Testis (tissue), 5 donors: ENCODE data around the gene ASIC5. TPM values are rescaled to one million over a fixed set of nuclear protein-coding genes. Genes with fewer than 3 reads are reported as not detected.

ENCODE experiments used
- DNase-seq: peaks from one replicate; pipeline ENCODE4 v3.0.0-alpha.2; 2019
- H3K27ac ChIP-seq, 2 donors: fragments of 200-600 bp; sonication (generic); one replicate each; pipeline ENCODE4 v1.5.1; 2019
- H3K27me3 ChIP-seq: fragments of 200-600 bp; sonication (generic); one replicate; pipeline ENCODE4 v1.5.1; 2019
- H3K36me3 ChIP-seq: fragments of 200-600 bp; sonication (generic); one replicate; pipeline ENCODE4 v1.5.1; 2017; ENCODE audit warnings: low read depth; ENCODE audit errors: missing control alignments
- H3K4me1 ChIP-seq: fragments of 200-600 bp; sonication (generic); one replicate; pipeline ENCODE4 v1.5.1; 2019
- H3K4me3 ChIP-seq, 2 donors: fragments of 200-600 bp; sonication (generic); one replicate each; pipeline ENCODE4 v1.5.1; 2017 to 2019
- H3K9me3 ChIP-seq: fragments of 200-600 bp; sonication (generic); one replicate; pipeline ENCODE4 v1.5.1; 2017
- CTCF ChIP-seq, 3 experiments: fragments of 450-650 bp in 2 of 3; fragments of 200-600 bp in 1 of 3; sonication (generic) in 1 of 3; IDR thresholded peaks; one replicate each; pipeline ENCODE4 v1.5.1; 2016 to 2019; ENCODE audit warnings: antibody characterized with exemption in 3 of 3, mild to moderate bottlenecking in 2 of 3, moderate library complexity in 1 of 3
- POLR2A ChIP-seq: fragments of 450-650 bp; IDR thresholded peaks from one replicate; pipeline ENCODE4 v1.6.1; 2017; ENCODE audit warnings: antibody characterized with exemption, mild to moderate bottlenecking, moderate library complexity
- WGBS, 2 donors: methylation state at CpG; one replicate each; pipeline ENCODE4 v1.1.5; 2018; 5-methylcytosine and 5-hydroxymethylcytosine counted together
- intact Hi-C: fragments of 100-400 bp; cut with DNase I; formaldehyde crosslinking; loops from one replicate; pipeline ENCODE4 v1.15.1; 2023; ENCODE audit warnings: low total_unique reads
- long read RNA-seq, 2 donors: transcript quantifications; one replicate each; lab custom pipeline, GENCODE V29; 2026
- polyA plus RNA-seq: library from polyadenylated mRNA; stranded (reverse); fragments of 350-450 nt; fragmentation: Illumina TruSeq; extraction: RNeasy Lipid Tissue Mini Kit (QIAGEN cat#74804); gene quantifications from one replicate; pipeline ENCODE4 v1.2.3, GENCODE V29; 2014; ENCODE audit warnings: low read depth, low replicate concordance; ENCODE audit not compliant: insufficient read depth
- total RNA-seq, 2 donors: library from RNA; depleted of rRNA; stranded (reverse); fragments of >200 nt; gene quantifications; one replicate each; pipeline ENCODE4 v1.2.3, GENCODE V29; 2016

The ASIC5 gene, protein sequence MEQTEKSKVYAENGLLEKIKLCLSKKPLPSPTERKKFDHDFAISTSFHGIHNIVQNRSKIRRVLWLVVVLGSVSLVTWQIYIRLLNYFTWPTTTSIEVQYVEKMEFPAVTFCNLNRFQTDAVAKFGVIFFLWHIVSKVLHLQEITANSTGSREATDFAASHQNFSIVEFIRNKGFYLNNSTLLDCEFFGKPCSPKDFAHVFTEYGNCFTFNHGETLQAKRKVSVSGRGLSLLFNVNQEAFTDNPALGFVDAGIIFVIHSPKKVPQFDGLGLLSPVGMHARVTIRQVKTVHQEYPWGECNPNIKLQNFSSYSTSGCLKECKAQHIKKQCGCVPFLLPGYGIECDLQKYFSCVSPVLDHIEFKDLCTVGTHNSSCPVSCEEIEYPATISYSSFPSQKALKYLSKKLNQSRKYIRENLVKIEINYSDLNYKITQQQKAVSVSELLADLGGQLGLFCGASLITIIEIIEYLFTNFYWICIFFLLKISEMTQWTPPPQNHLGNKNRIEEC
- total RNA-seq (not detected), polyA plus RNA-seq (not detected)
- long read RNA-seq, donor 1, result 0 reads
- long read RNA-seq, donor 2, result 0 reads

GRCh38 chr4:155866177-155866576 lies at the start of gene ASIC5:
Gene ASIC5 (minus strand): TSS chr4:155866277. CDS start chr4:155866226, 51 bp downstream.
- H3K9me3 ChIP-seq, result no peaks in the 10 kb centered on the region
- no peak for TF ChIP-seq POLR2A
- DNase-seq, result no peak
- no peaks in the 10 kb centered on the region for H3K4me1 ChIP-seq
- H3K27me3 ChIP-seq, result no peaks in the 10 kb centered on the region
- H3K36me3 ChIP-seq, result no peaks in the 10 kb centered on the region
- no peak within 1 kb of the TSS for H3K4me3 ChIP-seq
- intact Hi-C loops, result no loop called here
- WGBS, 2 donors, result 0% methylated on average over 1 of the region's 1 CpG
- no peak within 1 kb of the TSS for H3K27ac ChIP-seq

- Histone ChIP-seq H3K27ac (no peak overlapping the region), H3K36me3 (no peaks in the 10 kb centered on the region), H3K27me3 (no peaks in the 10 kb centered on the region), H3K4me1 (no peaks in the 10 kb centered on the region), H3K9me3 (no peaks in the 10 kb centered on the region), H3K4me3 (no peak overlapping the region)
- DNase-seq, result no peak
- intact Hi-C loops, result no loop called here
- TF ChIP-seq CTCF (IDR thresholded peaks at IDR 0.05) (no peak), POLR2A (no peak)
- 28 to 37% methylated on average over 5 of the region's 5 CpGs for WGBS, 2 donors
Measured at GRCh38 chr4:155914782-155915181, 48.7 kb upstream of the ASIC5 start.

GRCh38 chr4:155911905-155912304 lies 45.8 kb upstream of the ASIC5 start:
- no peak for TF ChIP-seq POLR2A
- TF ChIP-seq CTCF (IDR thresholded peaks at IDR 0.05), result no peak
- intact Hi-C loops, result no loop called here
- Histone ChIP-seq H3K4me3 (no peak overlapping the region), H3K9me3 (no peaks in the 10 kb centered on the region), H3K27me3 (no peaks in the 10 kb centered on the region), H3K27ac (no peak overlapping the region), H3K36me3 (no peaks in the 10 kb centered on the region), H3K4me1 (no peaks in the 10 kb centered on the region)
- no peak for DNase-seq
- 92 to 95% methylated on average over 1 of the region's 1 CpG for WGBS, 2 donors

DNA sequence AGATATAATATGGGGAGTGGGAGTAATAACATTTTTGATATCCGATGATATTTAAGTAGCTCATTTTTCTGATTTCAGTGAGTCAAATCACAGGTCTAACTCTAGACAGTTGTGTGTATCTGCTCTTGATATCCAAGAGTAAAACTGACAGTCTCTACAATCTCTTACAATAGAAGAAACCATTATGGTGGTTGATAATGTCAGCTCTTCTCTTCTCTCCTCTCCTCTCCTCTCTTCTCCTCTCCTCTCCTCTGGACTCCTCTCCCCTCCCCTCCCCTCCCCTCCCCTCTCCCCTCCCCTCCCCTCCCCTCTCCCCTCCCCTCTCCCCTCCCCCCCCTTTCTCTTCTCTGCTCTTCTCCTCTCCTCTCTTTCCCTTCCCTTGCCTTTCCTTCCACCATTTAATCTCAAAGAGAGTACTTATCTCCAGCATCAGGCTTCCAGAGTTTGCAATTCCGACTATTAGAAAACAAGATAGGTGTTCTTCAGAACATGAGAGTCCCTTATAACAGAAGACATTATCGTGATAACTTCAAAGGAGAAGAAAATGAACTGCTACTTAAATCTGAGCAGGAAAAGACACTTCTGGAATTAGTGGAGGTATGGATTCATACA lies 43.6 kb upstream of the ASIC5 start:
- no peak for TF ChIP-seq POLR2A
- no peak for TF ChIP-seq CTCF (IDR thresholded peaks at IDR 0.05)
- intact Hi-C loops, result no loop called here
- Histone ChIP-seq H3K9me3 (no peaks in the 10 kb centered on the region), H3K36me3 (no peaks in the 10 kb centered on the region), H3K4me3 (no peak overlapping the region), H3K27ac (no peak overlapping the region), H3K4me1 (no peaks in the 10 kb centered on the region), H3K27me3 (no peaks in the 10 kb centered on the region)
- no peak for DNase-seq
- 79 to 91% methylated on average over 3 of the region's 3 CpGs for WGBS, 2 donors
